ENCODE measurements around the gene CNTN4. TPM values are rescaled to one million over a fixed set of nuclear protein-coding genes. Genes with fewer than 3 reads are reported as not detected.

Gene CNTN4
- total and polyA plus RNA-seq, 2 of the 8 experiments (the other 6 are each of a cell fraction or from before 2014, with no cell fraction given), result 0.41 to 2.2 TPM

GRCh38 chr3:2950159-2950558 lies 851.5 kb downstream of the CNTN4 start:
- Histone ChIP-seq H3K9ac (replicated peaks in 1 of 4; ENCODE audit: extremely low read depth in 1 of 4, low read depth in 3 of 4, low read length in 3 of 4) (no peak overlapping the region), H3K27ac (ENCODE audit: low read depth, low read length) (no peak overlapping the region), H4K5ac (ENCODE audit: insufficient read length, low read depth, low read length) (no peak overlapping the region), H3K36me3 (ENCODE audit: control insufficient read depth in 2 of 4, insufficient read depth in 4 of 4, low read length in 3 of 4) (no peaks in the 10 kb centered on the region), H3K56ac (replicated peaks; ENCODE audit: insufficient read length, low read depth, low read length) (no peak overlapping the region), H3K4me3 (ENCODE audit: extremely low read depth in 1 of 4, insufficient read depth in 2 of 4, low read depth in 3 of 4, low read length in 4 of 4) (no peak overlapping the region), H3K23ac (ENCODE audit: insufficient read length) (no peak overlapping the region), H3K79me1 (ENCODE audit: low read depth, low read length) (no peaks in the 10 kb centered on the region), H4K91ac (replicated peaks; ENCODE audit: insufficient read length, low read length) (no peak overlapping the region), H3K4me1 (replicated peaks in 1 of 4; ENCODE audit: control insufficient read depth in 3 of 4, insufficient read depth in 4 of 4, low read length in 3 of 4) (no peaks in the 10 kb centered on the region), H3K79me2 (ENCODE audit: control insufficient read depth in 1 of 2, insufficient read depth in 2 of 2, low read length in 2 of 2) (no peaks in the 10 kb centered on the region), H2BK120ac (replicated peaks; ENCODE audit: low read depth, low read length) (no peak overlapping the region), H2BK12ac (ENCODE audit: low read depth, low read length) (no peak overlapping the region), H2BK5ac (ENCODE audit: low read depth, low read length) (no peak overlapping the region), H3K14ac (ENCODE audit: insufficient read length) (no peak overlapping the region), H4K8ac (ENCODE audit: extremely low read depth, insufficient read depth, low read length) (no peak overlapping the region), H3K27me3 (replicated peaks in 1 of 4; ENCODE audit: control insufficient read depth in 3 of 4, extremely low read depth in 1 of 4, insufficient read depth in 3 of 4, low read length in 3 of 4) (no peaks in the 10 kb centered on the region), H4K20me1 (replicated peaks in 1 of 2; ENCODE audit: control insufficient read depth in 1 of 2, insufficient read depth in 2 of 2, low read length in 2 of 2) (no peaks in the 10 kb centered on the region), H3K23me2 (ENCODE audit: low read depth, low read length) (no peaks in the 10 kb centered on the region), H3K18ac (ENCODE audit: extremely low read depth, low read length) (no peak overlapping the region), H2AK5ac (ENCODE audit: low read depth, low read length) (no peak overlapping the region), H2AFZ (ENCODE audit: low read length) (no peak overlapping the region), H2BK20ac (ENCODE audit: low read length) (no peak overlapping the region), H2BK15ac (ENCODE audit: low read length) (no peak overlapping the region), H3K4me2 (ENCODE audit: insufficient read depth in 1 of 2, low read depth in 2 of 2, low read length in 2 of 2) (no peak overlapping the region), H3K4ac (replicated peaks; ENCODE audit: insufficient read length, low read depth, low read length) (no peak overlapping the region), H3K9me3 (ENCODE audit: insufficient read depth in 2 of 2, low read depth in 1 of 2, low read length in 1 of 2) (no peaks in the 10 kb centered on the region)
- 97% methylated on average over 2 of the region's 2 CpGs; no CpG with 5 or more reads in 1 of the 2 experiments for whole genome bisulfite sequencing, 2 experiments (ENCODE audit: extremely low coverage in 1 of 2, insufficient coverage in 1 of 2, insufficient read length in 1 of 2, insufficient replicate concordance in 2 of 2, low coverage in 1 of 2, low lambda C conversion rate in 2 of 2, missing lambda C conversion rate in 1 of 2)
- TF ChIP-seq KDM4A (IDR thresholded peaks at IDR 0.05; ENCODE audit: low read depth, low read length, severe bottlenecking), result no peak
- no peak for TF ChIP-seq NANOG (IDR thresholded peaks at IDR 0.05; ENCODE audit: insufficient read depth, low read depth, low read length, poor library complexity, severe bottlenecking)
- no peak for TF ChIP-seq RAD21 (IDR thresholded peaks at IDR 0.05 in 1 of 2, conservative IDR thresholded peaks at IDR 0.05 in 1 of 2; ENCODE audit: low read depth in 2 of 2, low read length in 2 of 2)
- POLR2A ChIA-PET (ENCODE audit: partially characterized antibody), result no interaction called here
- no peak for DNase-seq (ENCODE audit: low read depth in 1 of 2, low spot score in 2 of 2)
- CTCF ChIA-PET (ENCODE audit: partially characterized antibody), result no interaction called here
- no peak for FAIRE-seq
